Astrocyte (in vitro differentiated cells and primary cell): ENCODE measurements around the gene SLC6A11. TPM values are rescaled to one million over a fixed set of nuclear protein-coding genes. Genes with fewer than 3 reads are reported as not detected.

Experiments used
- DNase-seq: peaks from one replicate; pipeline ENCODE4 v3.0.0-alpha.2; 2010; ENCODE audit warnings: low read depth
- FAIRE-seq: peaks from 2 replicates; lab custom pipeline; 2011; peaks lifted over from hg19 to GRCh38; lab: Jason Lieb, UNC
- H2AFZ ChIP-seq: 2 replicates; pipeline ENCODE4 v1.6.0; 2012; ENCODE audit warnings: low read depth, low read length, inconsistent platforms
- H3K27ac ChIP-seq: 2 replicates; pipeline ENCODE4 v1.5.1; 2011; ENCODE audit warnings: low read depth, low read length, inconsistent platforms
- H3K27me3 ChIP-seq: 2 replicates; pipeline ENCODE4 v1.6.0; 2011; ENCODE audit warnings: low read length, inconsistent platforms; ENCODE audit not compliant: insufficient read depth
- H3K36me3 ChIP-seq: 2 replicates; pipeline ENCODE4 v1.5.1; 2011; ENCODE audit warnings: low read length, inconsistent platforms; ENCODE audit not compliant: insufficient read depth
- H3K4me1 ChIP-seq: 2 replicates; pipeline ENCODE4 v1.5.1; 2011; ENCODE audit warnings: low read length, inconsistent platforms; ENCODE audit not compliant: insufficient read depth
- H3K4me2 ChIP-seq: 2 replicates; pipeline ENCODE4 v1.6.0; 2012; ENCODE audit warnings: low read length, inconsistent platforms
- H3K4me3 ChIP-seq: 2 replicates; pipeline ENCODE4 v1.5.1; 2011; ENCODE audit warnings: low read depth, mild to moderate bottlenecking, low read length, inconsistent platforms; ENCODE audit not compliant: insufficient read depth
- H3K79me2 ChIP-seq: 2 replicates; pipeline ENCODE4 v1.6.0; 2012; ENCODE audit warnings: mild to moderate bottlenecking, low read length, inconsistent platforms; ENCODE audit not compliant: insufficient read depth
- H3K9ac ChIP-seq: 2 replicates; pipeline ENCODE4 v1.6.0; 2012; ENCODE audit warnings: mild to moderate bottlenecking, low read length, inconsistent platforms
- H3K9me3 ChIP-seq: 2 replicates; pipeline ENCODE4 v1.5.1; 2012; ENCODE audit warnings: low read depth, mild to moderate bottlenecking, low read length, inconsistent platforms; ENCODE audit not compliant: insufficient read depth
- H4K20me1 ChIP-seq: 2 replicates; pipeline ENCODE4 v1.6.0; 2012; ENCODE audit warnings: low read length, inconsistent platforms; ENCODE audit not compliant: insufficient read depth
- H3K27ac Mint-ChIP-seq: one replicate; pipeline ENCODE4 v1.8.0; 2021; ENCODE audit warnings: mild to moderate bottlenecking, mixed read lengths; ENCODE audit not compliant: unreplicated experiment
- H3K27me3 Mint-ChIP-seq: one replicate; pipeline ENCODE4 v1.8.0; 2021; ENCODE audit warnings: low read depth, mixed read lengths; ENCODE audit not compliant: unreplicated experiment
- H3K36me3 Mint-ChIP-seq: one replicate; pipeline ENCODE4 v1.8.0; 2021; ENCODE audit warnings: low read depth, mixed read lengths; ENCODE audit not compliant: unreplicated experiment
- H3K4me1 Mint-ChIP-seq: one replicate; pipeline ENCODE4 v1.8.0; 2021; ENCODE audit warnings: low read depth, mixed read lengths; ENCODE audit not compliant: unreplicated experiment
- H3K4me3 Mint-ChIP-seq: one replicate; pipeline ENCODE4 v1.8.0; 2021; ENCODE audit warnings: mild to moderate bottlenecking, moderate library complexity, mixed read lengths; ENCODE audit not compliant: unreplicated experiment
- H3K9me3 Mint-ChIP-seq: one replicate; pipeline ENCODE4 v1.8.0; 2021; ENCODE audit warnings: mild to moderate bottlenecking, mixed read lengths; ENCODE audit not compliant: unreplicated experiment
- EZH2 ChIP-seq: IDR thresholded peaks from 2 replicates; pipeline ENCODE4 v1.6.1; 2012; ENCODE audit warnings: mild to moderate bottlenecking, low read length, inconsistent platforms; ENCODE audit not compliant: insufficient read depth
- total RNA-seq: library from RNA; stranded (reverse); gene quantifications from 2 replicates; pipeline ENCODE4 v1.2.1, GENCODE V29; 2021
- TF ChIP-seq, protein P1 (sequence below): IDR thresholded peaks from 2 replicates; pipeline ENCODE4 v1.5.1; 2011; ENCODE audit warnings: low read depth, mild to moderate bottlenecking, inconsistent platforms, low read length, moderate library complexity; ENCODE audit not compliant: insufficient read depth

Gene SLC6A11
- total RNA-seq, 1 donor from 2014 or later: 0.34 TPM

- Histone ChIP-seq H3K9ac (no peak overlapping the region), H3K27me3 (peaks cover 21% of the 10 kb centered on the region), H4K20me1 (no peaks in the 10 kb centered on the region), H2AFZ (no peak overlapping the region), H3K4me3 (no peak overlapping the region), H3K4me2 (no peak overlapping the region), H3K27ac (no peak overlapping the region), H3K36me3 (no peaks in the 10 kb centered on the region), H3K9me3 (no peaks in the 10 kb centered on the region), H3K79me2 (no peaks in the 10 kb centered on the region), H3K4me1 (no peaks in the 10 kb centered on the region)
- Mint-ChIP-seq H3K4me1 (no peaks in the 10 kb centered on the region), H3K27ac (no peak overlapping the region), H3K27me3 (peaks cover 73% of the 10 kb centered on the region), H3K4me3 (no peak overlapping the region), H3K36me3 (no peaks in the 10 kb centered on the region), H3K9me3 (no peaks in the 10 kb centered on the region)
- no peak for DNase-seq
- no peak for FAIRE-seq
- TF ChIP-seq EZH2: no peak
- TF ChIP-seq, protein P1, sequence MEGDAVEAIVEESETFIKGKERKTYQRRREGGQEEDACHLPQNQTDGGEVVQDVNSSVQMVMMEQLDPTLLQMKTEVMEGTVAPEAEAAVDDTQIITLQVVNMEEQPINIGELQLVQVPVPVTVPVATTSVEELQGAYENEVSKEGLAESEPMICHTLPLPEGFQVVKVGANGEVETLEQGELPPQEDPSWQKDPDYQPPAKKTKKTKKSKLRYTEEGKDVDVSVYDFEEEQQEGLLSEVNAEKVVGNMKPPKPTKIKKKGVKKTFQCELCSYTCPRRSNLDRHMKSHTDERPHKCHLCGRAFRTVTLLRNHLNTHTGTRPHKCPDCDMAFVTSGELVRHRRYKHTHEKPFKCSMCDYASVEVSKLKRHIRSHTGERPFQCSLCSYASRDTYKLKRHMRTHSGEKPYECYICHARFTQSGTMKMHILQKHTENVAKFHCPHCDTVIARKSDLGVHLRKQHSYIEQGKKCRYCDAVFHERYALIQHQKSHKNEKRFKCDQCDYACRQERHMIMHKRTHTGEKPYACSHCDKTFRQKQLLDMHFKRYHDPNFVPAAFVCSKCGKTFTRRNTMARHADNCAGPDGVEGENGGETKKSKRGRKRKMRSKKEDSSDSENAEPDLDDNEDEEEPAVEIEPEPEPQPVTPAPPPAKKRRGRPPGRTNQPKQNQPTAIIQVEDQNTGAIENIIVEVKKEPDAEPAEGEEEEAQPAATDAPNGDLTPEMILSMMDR: no peak
Observed at GRCh38 chr3:10955711-10956453, 139.9 kb downstream of the SLC6A11 start.

DNA sequence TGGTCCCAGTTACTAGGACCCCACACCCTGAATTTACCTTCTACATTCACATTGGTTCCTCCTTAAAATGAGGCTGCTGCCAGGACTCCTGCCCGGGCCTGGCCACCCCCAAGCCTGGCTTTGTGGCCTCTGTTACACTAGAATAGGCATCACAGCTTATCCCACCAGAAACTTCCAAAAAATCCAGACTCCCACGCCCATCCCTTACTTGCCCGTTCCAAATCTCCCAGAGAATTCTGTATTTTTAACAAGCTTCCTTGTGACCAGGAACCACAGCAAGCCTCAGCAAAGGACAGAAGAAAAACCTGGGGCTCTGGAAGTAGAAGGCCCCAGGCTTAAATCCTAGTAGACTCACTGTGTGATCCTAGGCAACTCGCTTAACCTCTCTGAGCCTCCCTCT is 140.5 kb downstream of the SLC6A11 start:
- DNase-seq (no peak), FAIRE-seq (no peak)
- Mint-ChIP-seq H3K27ac (no peak overlapping the region), H3K9me3 (no peaks in the 10 kb centered on the region), H3K4me3 (no peak overlapping the region), H3K27me3 (peaks cover 75% of the 10 kb centered on the region), H3K36me3 (no peaks in the 10 kb centered on the region), H3K4me1 (no peaks in the 10 kb centered on the region)
- Histone ChIP-seq H3K9ac (no peak overlapping the region), H3K36me3 (no peaks in the 10 kb centered on the region), H2AFZ (no peak overlapping the region), H3K79me2 (no peaks in the 10 kb centered on the region), H3K4me3 (no peak overlapping the region), H3K4me2 (no peak overlapping the region), H3K27ac (no peak overlapping the region), H3K9me3 (no peaks in the 10 kb centered on the region), H3K27me3 (peaks cover 24% of the 10 kb centered on the region), H4K20me1 (no peaks in the 10 kb centered on the region), H3K4me1 (no peaks in the 10 kb centered on the region)
- TF ChIP-seq, protein P1: no peak
- TF ChIP-seq EZH2: no peak

DNA sequence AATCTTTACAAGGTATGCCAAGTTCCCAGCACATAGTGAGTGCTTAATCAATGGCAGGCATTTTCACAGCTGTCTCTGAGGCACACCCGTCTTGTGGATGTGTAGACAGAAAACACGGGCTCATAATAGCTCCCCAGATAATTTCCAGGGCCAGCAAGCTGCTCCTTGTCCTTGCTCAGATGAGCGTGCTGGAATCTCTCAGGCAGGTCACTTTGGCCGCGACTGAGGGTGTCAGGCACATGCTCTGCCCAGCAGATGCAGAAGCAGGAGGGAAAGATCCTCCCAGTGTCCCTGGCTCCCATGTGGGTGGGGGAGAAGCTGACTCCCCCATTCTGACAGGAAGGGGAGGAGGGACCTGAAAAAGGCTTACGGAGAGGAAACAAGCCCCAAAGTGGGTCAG is 141.0 kb downstream of the SLC6A11 start:
- no peak for TF ChIP-seq EZH2
- TF ChIP-seq, protein P1: no peak
- Histone ChIP-seq H3K79me2 (no peaks in the 10 kb centered on the region), H3K36me3 (no peaks in the 10 kb centered on the region), H3K4me1 (no peaks in the 10 kb centered on the region), H3K9me3 (no peaks in the 10 kb centered on the region), H4K20me1 (no peaks in the 10 kb centered on the region), H2AFZ (no peak overlapping the region), H3K9ac (no peak overlapping the region), H3K27me3 (peaks cover 24% of the 10 kb centered on the region), H3K4me3 (no peak overlapping the region), H3K4me2 (no peak overlapping the region), H3K27ac (no peak overlapping the region)
- no peak for DNase-seq
- Mint-ChIP-seq H3K27me3 (peaks cover 73% of the 10 kb centered on the region), H3K4me1 (no peaks in the 10 kb centered on the region), H3K27ac (no peak overlapping the region), H3K36me3 (no peaks in the 10 kb centered on the region), H3K9me3 (no peaks in the 10 kb centered on the region), H3K4me3 (no peak overlapping the region)
- no peak for FAIRE-seq
